GM12801 (cell line): Measurements from ENCODE around the gene WDTC1.

ENCODE experiments used
- TF ChIP-seq, protein P1 (sequence below): IDR thresholded peaks from one replicate; pipeline ENCODE4 v1.5.1; 2011; ENCODE audit warnings: control low read depth; ENCODE audit not compliant: insufficient read length; ENCODE audit errors: extremely low read depth

WDTC1 gene

DNA sequence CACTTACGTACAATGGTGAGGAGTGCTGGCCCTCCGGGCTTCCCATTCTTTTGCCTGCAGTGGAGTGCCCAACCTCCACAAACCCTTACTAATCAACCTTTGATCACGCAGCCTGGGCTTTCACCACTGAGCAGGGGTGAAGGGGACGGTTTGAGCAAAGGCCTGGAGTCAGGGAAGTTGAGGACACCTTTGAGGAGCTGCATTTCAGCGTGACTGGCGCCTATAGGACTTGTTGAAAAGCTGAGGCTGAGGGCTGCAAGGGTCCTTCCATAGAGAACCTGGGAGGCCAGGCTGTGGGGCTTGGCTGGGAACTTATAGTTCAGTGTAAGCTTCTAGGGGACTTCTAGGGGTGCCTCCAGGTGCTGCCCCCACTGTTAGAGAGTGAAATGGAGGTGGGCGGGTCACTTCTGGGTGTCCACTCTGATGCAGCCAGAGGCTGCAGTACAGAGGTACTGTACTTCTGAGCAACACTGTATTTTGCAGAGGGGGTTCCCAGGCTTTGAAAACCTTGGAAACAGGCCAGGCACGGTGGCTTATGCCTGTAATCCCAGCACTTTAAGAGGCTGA, 117.2 kb downstream of the WDTC1 start:
- TF ChIP-seq, protein P1, sequence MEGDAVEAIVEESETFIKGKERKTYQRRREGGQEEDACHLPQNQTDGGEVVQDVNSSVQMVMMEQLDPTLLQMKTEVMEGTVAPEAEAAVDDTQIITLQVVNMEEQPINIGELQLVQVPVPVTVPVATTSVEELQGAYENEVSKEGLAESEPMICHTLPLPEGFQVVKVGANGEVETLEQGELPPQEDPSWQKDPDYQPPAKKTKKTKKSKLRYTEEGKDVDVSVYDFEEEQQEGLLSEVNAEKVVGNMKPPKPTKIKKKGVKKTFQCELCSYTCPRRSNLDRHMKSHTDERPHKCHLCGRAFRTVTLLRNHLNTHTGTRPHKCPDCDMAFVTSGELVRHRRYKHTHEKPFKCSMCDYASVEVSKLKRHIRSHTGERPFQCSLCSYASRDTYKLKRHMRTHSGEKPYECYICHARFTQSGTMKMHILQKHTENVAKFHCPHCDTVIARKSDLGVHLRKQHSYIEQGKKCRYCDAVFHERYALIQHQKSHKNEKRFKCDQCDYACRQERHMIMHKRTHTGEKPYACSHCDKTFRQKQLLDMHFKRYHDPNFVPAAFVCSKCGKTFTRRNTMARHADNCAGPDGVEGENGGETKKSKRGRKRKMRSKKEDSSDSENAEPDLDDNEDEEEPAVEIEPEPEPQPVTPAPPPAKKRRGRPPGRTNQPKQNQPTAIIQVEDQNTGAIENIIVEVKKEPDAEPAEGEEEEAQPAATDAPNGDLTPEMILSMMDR: no peak

DNA sequence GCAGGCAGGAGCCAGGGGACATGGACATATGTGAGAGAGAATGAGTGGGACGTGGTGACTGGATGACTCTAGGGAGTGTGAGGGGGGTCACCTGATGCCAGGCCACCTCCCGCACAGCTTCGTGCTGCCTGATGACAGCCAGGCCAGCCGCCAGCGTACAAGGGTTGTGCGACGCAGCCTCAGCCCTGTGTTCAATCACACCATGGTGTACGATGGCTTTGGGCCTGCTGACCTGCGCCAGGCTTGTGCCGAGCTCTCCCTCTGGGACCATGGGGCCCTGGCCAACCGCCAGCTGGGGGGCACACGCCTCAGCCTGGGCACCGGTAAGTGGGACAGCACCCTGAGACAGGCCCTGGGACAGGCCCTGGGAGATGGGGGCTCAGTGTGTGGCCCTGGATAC, 118.7 kb downstream of the WDTC1 start:
- TF ChIP-seq, protein P1: no peak

DNA sequence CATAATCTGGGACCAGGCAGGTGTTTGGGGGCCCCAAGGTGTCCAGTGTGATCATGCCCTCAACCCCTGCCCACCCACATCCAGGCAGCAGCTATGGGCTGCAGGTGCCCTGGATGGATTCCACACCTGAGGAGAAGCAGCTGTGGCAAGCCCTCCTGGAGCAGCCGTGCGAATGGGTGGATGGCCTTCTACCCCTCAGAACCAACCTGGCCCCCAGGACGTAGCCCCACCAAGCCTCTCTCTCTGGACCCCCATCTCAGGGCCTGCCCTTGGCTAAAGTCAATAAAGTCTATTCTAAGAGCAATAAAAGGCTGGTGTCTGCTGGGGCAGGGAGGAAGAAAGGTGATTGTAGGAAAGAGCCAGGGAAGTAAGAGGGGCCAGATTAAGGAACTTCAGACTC, 119.2 kb downstream of the WDTC1 start:
- TF ChIP-seq, protein P1: no peak

DNA sequence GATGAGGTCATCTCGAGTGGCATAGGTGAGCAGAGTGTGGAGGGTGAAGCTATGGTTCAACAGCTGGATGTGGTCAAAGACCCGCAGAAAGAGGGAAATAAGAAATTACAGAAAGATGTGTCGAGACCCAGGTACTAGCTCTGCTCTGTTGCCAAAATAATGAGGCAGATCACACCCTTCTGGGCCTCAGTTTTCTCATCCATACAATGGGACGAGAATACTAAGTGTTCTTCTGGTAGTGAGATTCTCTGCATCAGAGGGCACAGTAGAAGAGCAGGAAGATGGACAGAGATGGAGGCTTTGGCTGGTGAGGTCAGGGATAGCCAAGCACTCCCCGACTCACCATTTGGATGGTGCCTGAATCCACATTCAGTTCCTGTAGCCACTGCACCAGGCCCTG, 121.3 kb downstream of the WDTC1 start:
- TF ChIP-seq, protein P1: no peak

DNA sequence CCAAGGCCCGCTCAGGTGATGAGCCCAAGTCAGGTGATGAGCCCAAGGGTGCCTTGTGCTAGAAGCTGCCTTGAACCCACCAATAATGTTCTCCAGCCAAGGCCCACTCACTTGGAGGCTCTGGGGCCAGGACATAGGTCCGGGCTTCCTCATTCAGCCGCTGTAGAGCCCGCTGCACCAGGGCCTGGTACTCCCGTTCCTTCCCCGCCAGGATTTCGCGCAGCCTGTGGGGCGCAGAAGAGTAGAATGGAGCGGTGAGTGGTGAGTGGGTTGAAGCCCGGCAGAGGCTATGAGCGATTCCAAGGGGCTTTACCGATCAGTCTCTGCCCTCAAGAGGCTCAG, 121.8 kb downstream of the WDTC1 start:
- TF ChIP-seq, protein P1: no peak

DNA sequence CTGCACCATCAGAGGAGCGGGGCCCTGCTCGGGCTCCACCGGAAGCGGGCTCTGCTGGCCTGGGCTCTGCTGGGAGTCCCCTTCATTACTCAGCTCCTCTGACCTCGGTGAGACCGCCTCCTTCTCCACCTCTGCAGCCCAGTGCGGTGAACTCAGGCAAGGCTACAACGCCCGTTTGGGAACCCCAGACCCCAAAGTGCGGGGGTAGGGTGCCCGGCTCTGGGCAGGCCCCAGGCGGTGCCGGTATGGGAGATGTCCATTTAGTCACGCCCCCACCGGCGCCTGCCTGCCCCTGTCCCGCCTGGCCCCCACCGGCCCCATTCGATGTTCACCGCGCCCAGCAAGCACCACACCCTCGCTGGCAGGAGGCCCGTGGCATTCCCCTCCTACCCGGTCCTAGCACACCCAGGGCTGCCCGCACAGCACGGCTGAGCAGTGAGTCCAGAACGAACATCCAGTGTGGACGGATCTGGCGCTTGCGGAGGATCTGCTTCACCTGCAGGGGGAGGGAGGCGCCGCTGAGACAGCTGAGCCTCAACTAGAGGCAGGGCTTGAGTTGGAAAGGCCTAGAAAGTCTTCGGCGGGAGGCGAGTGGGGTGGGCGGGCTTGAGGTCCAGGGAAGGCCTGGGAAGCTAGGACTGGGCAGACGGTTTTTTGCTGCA, 122.3 kb downstream of the WDTC1 start:
- TF ChIP-seq, protein P1: no peak

DNA sequence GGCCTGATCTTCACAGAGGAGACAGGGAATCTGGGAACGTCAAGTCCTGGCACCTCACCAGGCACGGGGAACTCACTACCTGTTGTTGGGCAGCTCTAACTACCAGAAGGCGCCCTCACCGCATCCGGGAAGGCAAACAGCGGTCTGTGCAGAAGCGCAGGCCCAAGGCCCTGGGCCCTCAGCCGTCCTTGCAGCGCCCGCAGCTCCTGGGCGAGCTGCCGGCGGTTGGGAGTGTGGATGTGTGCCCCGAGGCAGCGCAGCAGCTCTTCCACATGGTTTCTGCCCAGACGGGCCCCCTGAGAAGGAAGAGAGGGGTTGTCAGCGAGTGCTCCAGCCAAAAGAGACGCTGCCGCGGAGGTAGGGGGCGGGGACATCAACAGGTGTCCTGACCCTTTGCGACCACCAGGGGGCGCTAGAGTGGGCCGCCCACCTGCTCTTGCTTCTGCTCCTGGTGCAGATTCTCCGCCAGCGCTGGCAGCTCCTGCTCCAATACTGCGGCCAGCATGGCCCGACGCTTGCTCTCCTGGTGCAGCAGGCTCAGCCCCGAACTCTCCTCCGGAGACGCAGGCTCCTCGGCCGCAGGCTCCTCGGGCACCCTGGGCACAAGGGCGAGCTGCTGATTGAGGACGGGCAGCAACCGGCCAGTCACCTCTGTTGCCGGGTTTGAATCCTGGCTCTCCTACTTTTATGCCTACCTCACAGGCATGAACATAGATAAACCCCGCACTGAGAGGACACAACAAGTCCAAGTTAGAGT, 123.0 kb downstream of the WDTC1 start:
- TF ChIP-seq, protein P1: no peak
